ENCODE results near the gene KCNMA1.
A peak's percentile ranks its signal among the peaks of the same experiment; 100 is the strongest.

KCNMA1 gene

GRCh38 chr10:77640167-77640566 is 2.6 kb upstream of the KCNMA1 start:
- H3K9ac ChIP-seq (ENCODE audit: low read depth, low read length): no peak overlapping the region

GRCh38 chr10:77639756-77640155 is 2.1 kb upstream of the KCNMA1 start:
- Histone ChIP-seq H3K4me3 (ENCODE audit: low read length) (no peak overlapping the region), H3K27me3 (ENCODE audit: insufficient read depth, low read length) (peaks cover 66% of the 10 kb centered on the region), H3K9ac (ENCODE audit: low read depth, low read length) (no peak overlapping the region), H3K9me3 (ENCODE audit: insufficient read depth, low read depth, low read length) (peaks cover 7% of the 10 kb centered on the region), H3K27ac (ENCODE audit: low read depth, low read length) (no peak overlapping the region), H3K4me1 (ENCODE audit: insufficient read depth, low read length) (peaks cover 18% of the 10 kb centered on the region), H3K36me3 (ENCODE audit: insufficient read depth, low read length) (no peaks in the 10 kb centered on the region)
- WGBS: 73% methylated on average over 3 of the region's 3 CpGs

More at GRCh38 chr10:77640167-77640566, 2.6 kb upstream of the KCNMA1 start:
- WGBS: 73% methylated on average over 3 of the region's 3 CpGs
- Histone ChIP-seq H3K4me3 (ENCODE audit: low read length) (no peak overlapping the region), H3K9me3 (ENCODE audit: insufficient read depth, low read depth, low read length) (peaks cover 11% of the 10 kb centered on the region), H3K27ac (ENCODE audit: low read depth, low read length) (no peak overlapping the region), H3K4me1 (ENCODE audit: insufficient read depth, low read length) (peaks cover 14% of the 10 kb centered on the region), H3K27me3 (ENCODE audit: insufficient read depth, low read length) (peaks cover 62% of the 10 kb centered on the region), H3K36me3 (ENCODE audit: insufficient read depth, low read length) (no peaks in the 10 kb centered on the region)

GRCh38 chr10:77638321-77639101 is 903 bp upstream of the KCNMA1 start:
- H3K9me3 ChIP-seq (ENCODE audit: insufficient read depth, low read depth, low read length): no peaks in the 10 kb centered on the region
- peaks cover 20% of the 10 kb centered on the region for H3K4me1 ChIP-seq (ENCODE audit: insufficient read depth, low read length)
- no peak overlapping the region for H3K9ac ChIP-seq (ENCODE audit: low read depth, low read length)
- peak overlapping the region; percentile 81 for H3K4me3 ChIP-seq (ENCODE audit: low read length)
- no peak overlapping the region for H3K27ac ChIP-seq (ENCODE audit: low read depth, low read length)
- peaks cover 77% of the 10 kb centered on the region for H3K27me3 ChIP-seq (ENCODE audit: insufficient read depth, low read length)
- 3% methylated on average over 56 of the region's 56 CpGs for WGBS
- no peaks in the 10 kb centered on the region for H3K36me3 ChIP-seq (ENCODE audit: insufficient read depth, low read length)

- Histone ChIP-seq H3K27me3 (ENCODE audit: insufficient read depth, low read length) (peaks cover 80% of the 10 kb centered on the region), H3K9me3 (ENCODE audit: insufficient read depth, low read depth, low read length) (no peaks in the 10 kb centered on the region), H3K9ac (ENCODE audit: low read depth, low read length) (peak overlapping the region; percentile 34), H3K36me3 (ENCODE audit: insufficient read depth, low read length) (no peaks in the 10 kb centered on the region), H3K4me1 (ENCODE audit: insufficient read depth, low read length) (peaks cover 20% of the 10 kb centered on the region), H3K27ac (ENCODE audit: low read depth, low read length) (no peak overlapping the region), H3K4me3 (ENCODE audit: low read length) (peak overlapping the region; percentile 81)
- WGBS: under 1% methylated on average over 53 of the region's 53 CpGs
Measured at GRCh38 chr10:77636967-77637531, 559 bp downstream of the KCNMA1 start.

GRCh38 chr10:77636282-77636966 is 1.2 kb downstream of the KCNMA1 start:
- Histone ChIP-seq H3K4me1 (ENCODE audit: insufficient read depth, low read length) (peaks cover 20% of the 10 kb centered on the region), H3K27ac (ENCODE audit: low read depth, low read length) (no peak overlapping the region), H3K4me3 (ENCODE audit: low read length) (peak overlapping the region; percentile 81), H3K27me3 (ENCODE audit: insufficient read depth, low read length) (peaks cover 77% of the 10 kb centered on the region), H3K9ac (ENCODE audit: low read depth, low read length) (0 out of 2 replicates have a peak overlapping the region, but pooled peaks have one; percentile 34), H3K9me3 (ENCODE audit: insufficient read depth, low read depth, low read length) (no peaks in the 10 kb centered on the region), H3K36me3 (ENCODE audit: insufficient read depth, low read length) (no peaks in the 10 kb centered on the region)
- 3% methylated on average over 41 of the region's 41 CpGs for WGBS

- WGBS: 17% methylated on average over 12 of the region's 13 CpGs
- H3K9me3 ChIP-seq (ENCODE audit: insufficient read depth, low read depth, low read length): no peaks in the 10 kb centered on the region
- no peaks in the 10 kb centered on the region for H3K36me3 ChIP-seq (ENCODE audit: insufficient read depth, low read length)
- no peak overlapping the region for H3K27ac ChIP-seq (ENCODE audit: low read depth, low read length)
- peaks cover 69% of the 10 kb centered on the region for H3K27me3 ChIP-seq (ENCODE audit: insufficient read depth, low read length)
- H3K4me1 ChIP-seq (ENCODE audit: insufficient read depth, low read length): peaks cover 20% of the 10 kb centered on the region
- no peak overlapping the region for H3K9ac ChIP-seq (ENCODE audit: low read depth, low read length)
- peak overlapping the region; percentile 81 for H3K4me3 ChIP-seq (ENCODE audit: low read length)
Measured at GRCh38 chr10:77635402-77636227, 2.0 kb downstream of the KCNMA1 start.

- peaks cover 20% of the 10 kb centered on the region for H3K4me1 ChIP-seq (ENCODE audit: insufficient read depth, low read length)
- whole genome bisulfite sequencing: 91% methylated on average over 4 of the region's 4 CpGs
- H3K9me3 ChIP-seq (ENCODE audit: insufficient read depth, low read depth, low read length): no peaks in the 10 kb centered on the region
- peaks cover 62% of the 10 kb centered on the region for H3K27me3 ChIP-seq (ENCODE audit: insufficient read depth, low read length)
- H3K9ac ChIP-seq (ENCODE audit: low read depth, low read length): no peak overlapping the region
- no peaks in the 10 kb centered on the region for H3K36me3 ChIP-seq (ENCODE audit: insufficient read depth, low read length)
- H3K27ac ChIP-seq (ENCODE audit: low read depth, low read length): no peak overlapping the region
- no peak overlapping the region for H3K4me3 ChIP-seq (ENCODE audit: low read length)
Measured at GRCh38 chr10:77634939-77635338, 2.7 kb downstream of the KCNMA1 start.

- 92% methylated on average over 7 of the region's 7 CpGs for WGBS
- Histone ChIP-seq H3K4me3 (ENCODE audit: low read length) (no peak overlapping the region), H3K27me3 (ENCODE audit: insufficient read depth, low read length) (peaks cover 47% of the 10 kb centered on the region), H3K27ac (ENCODE audit: low read depth, low read length) (no peak overlapping the region), H3K9me3 (ENCODE audit: insufficient read depth, low read depth, low read length) (no peaks in the 10 kb centered on the region), H3K4me1 (ENCODE audit: insufficient read depth, low read length) (peaks cover 31% of the 10 kb centered on the region), H3K9ac (ENCODE audit: low read depth, low read length) (no peak overlapping the region), H3K36me3 (ENCODE audit: insufficient read depth, low read length) (no peaks in the 10 kb centered on the region)
Measured at GRCh38 chr10:77633376-77633775, 4.2 kb downstream of the KCNMA1 start.

- peaks cover 29% of the 10 kb centered on the region for H3K27me3 ChIP-seq (ENCODE audit: insufficient read depth, low read length)
- H3K9ac ChIP-seq (ENCODE audit: low read depth, low read length): no peak overlapping the region
- H3K27ac ChIP-seq (ENCODE audit: low read depth, low read length): no peak overlapping the region
- WGBS: 89% methylated on average over 7 of the region's 7 CpGs
- no peaks in the 10 kb centered on the region for H3K36me3 ChIP-seq (ENCODE audit: insufficient read depth, low read length)
- H3K9me3 ChIP-seq (ENCODE audit: insufficient read depth, low read depth, low read length): no peaks in the 10 kb centered on the region
- no peak overlapping the region for H3K4me3 ChIP-seq (ENCODE audit: low read length)
- peaks cover 27% of the 10 kb centered on the region for H3K4me1 ChIP-seq (ENCODE audit: insufficient read depth, low read length)
Measured at GRCh38 chr10:77631241-77631640, 6.4 kb downstream of the KCNMA1 start.

- H3K9me3 ChIP-seq (ENCODE audit: insufficient read depth, low read depth, low read length): no peaks in the 10 kb centered on the region
- H3K4me3 ChIP-seq (ENCODE audit: low read length): no peak overlapping the region
- H3K4me1 ChIP-seq (ENCODE audit: insufficient read depth, low read length): peaks cover 20% of the 10 kb centered on the region
- H3K9ac ChIP-seq (ENCODE audit: low read depth, low read length): no peak overlapping the region
- 90% methylated on average over 5 of the region's 5 CpGs for WGBS
- no peaks in the 10 kb centered on the region for H3K36me3 ChIP-seq (ENCODE audit: insufficient read depth, low read length)
- no peak overlapping the region for H3K27ac ChIP-seq (ENCODE audit: low read depth, low read length)
- H3K27me3 ChIP-seq (ENCODE audit: insufficient read depth, low read length): peaks cover 21% of the 10 kb centered on the region
Measured at GRCh38 chr10:77630507-77630848, 7.1 kb downstream of the KCNMA1 start.

Measured in HUES64 (cell line).